BLaER1 (cell line): Measurements from ENCODE around the gene IMP3.

Experiments used
- H3K27ac ChIP-seq: shearing (Covaris generic); formaldehyde crosslinking; 2 replicates; pipeline ENCODE4 v1.8.1; 2022
- H3K27me3 ChIP-seq: shearing (Covaris generic); formaldehyde crosslinking; 2 replicates; pipeline ENCODE4 v1.8.1; 2022
- H3K36me3 ChIP-seq: shearing (Covaris generic); formaldehyde crosslinking; 2 replicates; pipeline ENCODE4 v1.8.1; 2022
- H3K4me1 ChIP-seq: shearing (Covaris generic); formaldehyde crosslinking; 2 replicates; pipeline ENCODE4 v1.8.1; 2022
- H3K4me2 ChIP-seq: shearing (Covaris generic); formaldehyde crosslinking; 2 replicates; pipeline ENCODE4 v1.8.1; 2022
- H3K4me3 ChIP-seq: shearing (Covaris generic); formaldehyde crosslinking; 2 replicates; pipeline ENCODE4 v1.8.1; 2022
- H3K9ac ChIP-seq: shearing (Covaris generic); formaldehyde crosslinking; 2 replicates; pipeline ENCODE4 v1.8.1; 2022
- H3K9me3 ChIP-seq: shearing (Covaris generic); formaldehyde crosslinking; 2 replicates; pipeline ENCODE4 v1.8.1; 2022
- H4K20me1 ChIP-seq: shearing (Covaris generic); formaldehyde crosslinking; 2 replicates; pipeline ENCODE4 v1.8.1; 2022
- Cebpa-rat ChIP-seq: shearing (Covaris generic); IDR thresholded peaks from 2 replicates; pipeline ENCODE4 v1.8.1; 2022

The IMP3 gene

DNA sequence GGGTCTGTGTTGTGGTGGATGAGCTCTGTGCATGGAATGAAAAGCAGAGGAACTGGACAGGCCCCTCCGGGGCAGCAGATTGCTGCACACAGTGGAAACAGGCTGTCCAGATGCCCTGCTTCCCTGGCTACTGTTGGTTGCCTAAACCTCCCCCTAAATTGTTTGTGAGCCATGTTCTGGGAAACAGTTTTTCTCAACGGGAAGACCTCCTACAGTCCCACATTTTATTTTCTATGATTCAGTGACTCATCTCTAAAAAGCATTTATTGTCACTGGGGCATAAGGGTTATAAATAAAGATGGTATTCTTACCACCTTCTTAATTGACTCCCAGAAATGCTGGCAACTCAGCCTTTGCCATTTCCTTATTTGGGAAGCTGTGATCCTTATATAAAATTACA is 40.6 kb downstream of the IMP3 start:
- no peak for TF ChIP-seq Cebpa-rat

DNA sequence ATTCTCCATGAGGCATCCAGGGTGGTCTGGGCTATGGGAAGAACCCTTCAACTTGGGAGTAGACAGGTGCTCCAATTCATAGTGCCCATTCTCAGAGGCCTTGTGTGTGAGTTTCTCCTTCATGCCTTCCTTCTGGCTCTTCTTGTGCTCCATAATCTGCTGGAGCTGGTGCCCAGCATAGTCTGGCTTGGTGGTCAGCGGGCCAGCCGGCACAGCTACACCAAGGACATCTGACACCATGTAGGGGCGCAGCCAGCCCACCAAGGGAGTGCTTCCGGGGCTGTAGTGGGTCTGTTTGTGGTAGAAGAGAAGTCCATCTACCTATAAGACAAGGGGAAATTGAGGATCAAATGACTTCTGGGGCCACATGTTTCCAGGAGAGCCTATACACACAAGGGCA is 41.7 kb downstream of the IMP3 start:
- Histone ChIP-seq H4K20me1 (peaks cover 6% of the 10 kb centered on the region; the same call in 1 of the 2 replicates), H3K9me3 (no peaks in the 10 kb centered on the region), H3K27me3 (no peaks in the 10 kb centered on the region), H3K4me3 (no peak overlapping the region), H3K27ac (no peak overlapping the region), H3K4me1 (peaks cover 16% of the 10 kb centered on the region), H3K4me2 (peak overlapping the region; percentile 7; the same call in 1 of the 2 replicates), H3K9ac (no peak overlapping the region), H3K36me3 (peaks cover 96% of the 10 kb centered on the region)
- no peak for TF ChIP-seq Cebpa-rat

More for the DNA sequence above, 40.6 kb downstream of the IMP3 start:
- no peaks in the 10 kb centered on the region for H3K27me3 ChIP-seq
- H3K9ac ChIP-seq = no peak overlapping the region
- H3K9me3 ChIP-seq = no peaks in the 10 kb centered on the region
- peaks cover 6% of the 10 kb centered on the region; the same call in 1 of the 2 replicates for H4K20me1 ChIP-seq
- peaks cover 16% of the 10 kb centered on the region for H3K4me1 ChIP-seq
- no peak overlapping the region for H3K4me2 ChIP-seq
- H3K4me3 ChIP-seq = no peak overlapping the region
- peaks cover 96% of the 10 kb centered on the region for H3K36me3 ChIP-seq
- H3K27ac ChIP-seq = no peak overlapping the region

DNA sequence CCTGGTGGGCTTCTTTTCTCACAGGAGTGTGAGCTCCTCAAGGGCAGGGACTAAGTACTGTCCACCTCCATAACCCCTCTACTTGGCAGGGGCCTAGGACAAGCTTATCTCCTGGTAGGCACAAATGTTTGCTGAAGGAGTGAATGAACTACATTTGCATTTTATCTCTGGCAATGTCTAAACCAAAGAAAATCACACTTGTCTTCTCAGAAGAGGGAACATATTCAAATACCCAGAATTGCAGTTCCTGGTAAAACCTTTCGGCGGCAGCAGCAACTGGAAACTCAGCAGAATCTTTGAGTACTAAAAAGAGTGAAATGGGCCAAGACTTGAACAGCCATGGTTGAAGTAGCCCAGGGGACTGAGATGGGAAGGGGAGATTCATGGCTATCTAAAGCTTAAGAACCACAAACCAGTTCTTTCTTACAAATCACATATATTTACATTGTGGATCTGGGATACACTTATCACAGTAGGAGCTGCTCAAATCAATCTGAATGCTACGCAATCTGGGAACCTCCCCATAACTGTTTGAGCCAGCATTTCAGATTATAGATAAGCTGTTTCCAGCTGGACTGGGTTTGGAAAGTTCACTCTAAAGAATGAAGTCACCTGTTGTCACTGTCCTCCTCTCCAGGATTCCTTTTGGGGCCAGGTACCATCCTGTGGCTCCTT is 42.2 kb downstream of the IMP3 start:
- H3K27ac ChIP-seq = no peak overlapping the region
- peak overlapping the region; percentile 7; the same call in 1 of the 2 replicates for H3K4me2 ChIP-seq
- TF ChIP-seq Cebpa-rat = no peak
- no peak overlapping the region for H3K9ac ChIP-seq
- no peaks in the 10 kb centered on the region for H3K9me3 ChIP-seq
- no peaks in the 10 kb centered on the region for H3K27me3 ChIP-seq
- peaks cover 6% of the 10 kb centered on the region; the same call in 1 of the 2 replicates for H4K20me1 ChIP-seq
- peaks cover 100% of the 10 kb centered on the region for H3K36me3 ChIP-seq
- H3K4me1 ChIP-seq = peaks cover 16% of the 10 kb centered on the region
- H3K4me3 ChIP-seq = no peak overlapping the region

DNA sequence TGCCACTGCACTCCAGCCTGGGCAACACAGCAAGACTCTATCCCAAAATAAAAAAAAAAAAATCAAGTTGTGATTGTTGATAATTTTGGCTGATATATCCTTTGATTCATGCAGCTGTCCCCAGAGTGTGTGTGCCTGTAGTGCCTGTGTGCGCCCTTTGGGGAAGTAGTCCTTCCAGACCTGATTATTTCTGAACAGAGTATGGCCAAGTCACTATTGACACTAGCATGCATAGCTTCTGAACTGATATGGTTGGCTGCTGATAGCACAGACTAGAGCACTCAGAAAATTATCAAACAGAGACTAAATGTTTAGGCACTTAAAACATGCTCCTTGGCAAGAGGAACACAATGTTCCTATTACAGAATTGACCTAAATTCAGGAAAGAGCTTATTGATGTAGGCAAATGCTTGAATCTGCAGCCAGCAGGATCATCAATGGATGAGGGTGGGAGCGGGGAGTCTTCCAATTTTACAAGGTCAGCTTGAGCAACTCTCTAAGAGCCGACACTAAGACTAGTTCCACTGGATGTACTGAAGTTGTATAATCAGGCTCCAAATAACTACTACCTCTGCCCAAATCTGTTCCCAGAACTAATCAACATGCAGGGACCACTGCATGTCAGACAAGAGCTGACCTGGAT is 43.2 kb downstream of the IMP3 start:
- no peak overlapping the region for H3K27ac ChIP-seq
- peaks cover 11% of the 10 kb centered on the region; the same call in 1 of the 2 replicates for H4K20me1 ChIP-seq
- H3K4me3 ChIP-seq = no peak overlapping the region
- peak overlapping the region; percentile 7; the same call in 1 of the 2 replicates for H3K4me2 ChIP-seq
- H3K9me3 ChIP-seq = no peaks in the 10 kb centered on the region
- no peak overlapping the region for H3K9ac ChIP-seq
- no peaks in the 10 kb centered on the region for H3K27me3 ChIP-seq
- TF ChIP-seq Cebpa-rat = no peak
- H3K36me3 ChIP-seq = peaks cover 100% of the 10 kb centered on the region
- peaks cover 16% of the 10 kb centered on the region for H3K4me1 ChIP-seq

DNA sequence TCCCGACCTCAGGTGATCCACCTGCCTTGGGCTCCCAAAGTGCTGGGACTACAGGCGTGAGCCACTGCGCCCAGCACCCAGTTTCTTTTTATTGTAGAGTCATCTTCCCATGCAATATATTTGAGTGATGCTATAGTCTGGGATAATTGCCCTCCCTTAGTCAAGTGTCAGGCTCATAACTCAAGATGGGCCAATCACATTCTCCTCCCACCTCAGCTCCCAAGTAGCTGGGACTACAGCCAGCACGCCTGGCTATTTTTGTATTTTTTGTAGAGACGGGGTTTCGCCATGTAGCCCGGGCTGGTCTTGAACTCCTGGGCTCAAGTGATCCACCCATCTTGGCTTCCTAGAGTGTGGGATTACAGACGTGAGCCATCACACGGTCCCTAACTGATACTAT is 45.7 kb downstream of the IMP3 start:
- H3K4me3 ChIP-seq = no peak overlapping the region
- no peaks in the 10 kb centered on the region for H3K27me3 ChIP-seq
- H3K9me3 ChIP-seq = no peaks in the 10 kb centered on the region
- peaks cover 13% of the 10 kb centered on the region; the same call in 1 of the 2 replicates for H4K20me1 ChIP-seq
- H3K4me2 ChIP-seq = no peak overlapping the region
- peaks cover 99% of the 10 kb centered on the region for H3K36me3 ChIP-seq
- H3K27ac ChIP-seq = no peak overlapping the region
- peaks cover 16% of the 10 kb centered on the region for H3K4me1 ChIP-seq
- no peak overlapping the region for H3K9ac ChIP-seq
- no peak for TF ChIP-seq Cebpa-rat

DNA sequence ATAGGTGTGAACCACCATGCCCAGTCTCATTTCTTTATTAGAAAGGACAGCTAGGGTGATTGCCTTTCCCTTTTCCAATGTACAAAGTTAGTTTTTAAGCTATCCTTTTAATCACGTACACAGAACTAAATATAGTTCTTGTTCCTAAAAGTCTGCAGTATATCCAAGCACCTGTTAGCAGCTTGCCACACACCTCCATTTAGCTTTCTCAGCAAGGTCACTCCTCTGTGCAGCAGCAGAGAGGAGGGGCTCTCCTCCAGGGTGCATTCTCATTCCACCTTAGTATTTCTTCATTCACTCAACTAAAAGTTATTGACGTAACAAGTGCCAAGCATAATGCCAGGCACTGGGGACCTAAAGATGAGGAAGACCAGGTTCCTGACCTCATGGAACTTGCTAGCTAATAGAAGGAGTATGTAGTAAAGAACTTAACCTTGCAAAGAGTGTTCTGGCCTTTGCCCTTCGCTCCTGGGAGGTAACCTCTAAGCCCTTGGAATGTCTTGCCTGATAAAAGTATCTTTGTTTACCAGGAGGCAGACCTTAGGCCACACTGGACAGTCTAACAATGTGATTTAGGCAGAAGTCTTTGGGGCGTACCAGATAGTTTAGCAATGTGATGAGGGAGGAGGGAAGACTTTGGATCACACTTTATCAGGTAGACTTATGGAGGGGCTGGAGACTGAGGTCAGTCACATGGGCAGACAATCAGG is 48.2 kb downstream of the IMP3 start:
- H3K4me3 ChIP-seq = no peak overlapping the region
- no peak overlapping the region for H3K4me2 ChIP-seq
- H3K9me3 ChIP-seq = no peaks in the 10 kb centered on the region
- H3K9ac ChIP-seq = no peak overlapping the region
- no peak overlapping the region for H3K27ac ChIP-seq
- H3K27me3 ChIP-seq = no peaks in the 10 kb centered on the region
- no peaks in the 10 kb centered on the region for H3K4me1 ChIP-seq
- no peak for TF ChIP-seq Cebpa-rat
- peaks cover 8% of the 10 kb centered on the region; the same call in 1 of the 2 replicates for H4K20me1 ChIP-seq
- peaks cover 87% of the 10 kb centered on the region for H3K36me3 ChIP-seq

DNA sequence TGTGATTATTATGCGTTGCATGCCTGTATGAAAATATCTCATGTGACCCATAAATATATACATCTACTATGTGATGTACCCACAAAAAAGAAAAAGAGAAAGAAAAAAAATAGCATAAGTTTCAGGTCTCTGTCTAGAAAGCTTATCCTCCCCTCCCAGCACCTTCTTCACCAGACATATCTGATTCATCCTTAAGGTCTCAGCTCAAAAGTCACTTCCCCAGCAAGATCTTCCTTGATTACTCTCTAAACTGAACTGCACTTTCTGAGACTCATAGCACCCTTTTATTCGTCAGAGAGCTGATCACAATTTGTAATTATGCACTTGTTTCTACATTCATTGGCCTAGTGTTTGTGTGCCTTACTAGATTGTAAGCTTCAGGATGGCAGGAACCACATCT is 49.8 kb downstream of the IMP3 start:
- Histone ChIP-seq H3K9ac (no peak overlapping the region), H3K4me2 (no peak overlapping the region), H3K4me3 (no peak overlapping the region), H4K20me1 (peaks cover 8% of the 10 kb centered on the region; the same call in 1 of the 2 replicates), H3K36me3 (peaks cover 85% of the 10 kb centered on the region), H3K4me1 (no peaks in the 10 kb centered on the region), H3K9me3 (no peaks in the 10 kb centered on the region), H3K27me3 (no peaks in the 10 kb centered on the region), H3K27ac (no peak overlapping the region)
- TF ChIP-seq Cebpa-rat = no peak
